Activated T-cell treated with anti-CD3 and anti-CD28 coated beads for 48 hours (primary cell): ENCODE results near the gene SLC1A2.

Experiments used
- DNase-seq: peaks from one replicate; pipeline ENCODE4 v3.0.0-alpha.2; 2020; ENCODE audit warnings: low read depth

SLC1A2 gene

GRCh38 chr11:35419184-35419829 lies at the start of gene SLC1A2:
TSS of gene SLC1A2 (minus strand) at chr11:35419558. CDS start at chr11:35418966, 592 bp downstream.
- DNase-seq = no peak

- no peak for DNase-seq
Observed at GRCh38 chr11:35466058-35466457, 46.7 kb upstream of the SLC1A2 start.

GRCh38 chr11:35464308-35464707 lies 45.0 kb upstream of the SLC1A2 start:
- no peak for DNase-seq

- DNase-seq = no peak
Observed at GRCh38 chr11:35463331-35463751, 44.0 kb upstream of the SLC1A2 start.

GRCh38 chr11:35461917-35462538 lies 42.7 kb upstream of the SLC1A2 start:
- no peak for DNase-seq

GRCh38 chr11:35459489-35459888 lies 40.1 kb upstream of the SLC1A2 start:
- DNase-seq = no peak

- no peak for DNase-seq
Observed at GRCh38 chr11:35458846-35459245, 39.5 kb upstream of the SLC1A2 start.

GRCh38 chr11:35454362-35454761 lies 35.0 kb upstream of the SLC1A2 start:
- DNase-seq = no peak

GRCh38 chr11:35436581-35437250 lies 17.4 kb upstream of the SLC1A2 start:
- DNase-seq = no peak

- no peak for DNase-seq
Observed at GRCh38 chr11:35433588-35433987, 14.2 kb upstream of the SLC1A2 start.

- no peak for DNase-seq
Observed at GRCh38 chr11:35432464-35432863, 13.1 kb upstream of the SLC1A2 start.

GRCh38 chr11:35427071-35427470 lies 7.7 kb upstream of the SLC1A2 start:
- no peak for DNase-seq

GRCh38 chr11:35426351-35426750 lies 7.0 kb upstream of the SLC1A2 start:
- no peak for DNase-seq

- DNase-seq = no peak
Observed at GRCh38 chr11:35425603-35426212, 6.3 kb upstream of the SLC1A2 start.

- DNase-seq = no peak
Observed at GRCh38 chr11:35424157-35424940, 5.0 kb upstream of the SLC1A2 start.

- DNase-seq = no peak
Observed at GRCh38 chr11:35420371-35420770, 1.0 kb upstream of the SLC1A2 start.

- no peak for DNase-seq
Observed at GRCh38 chr11:35419830-35420333, 524 bp upstream of the SLC1A2 start.

GRCh38 chr11:35418282-35419183 lies 825 bp downstream of the SLC1A2 start:
- DNase-seq = no peak

GRCh38 chr11:35415487-35415886 lies 3.9 kb downstream of the SLC1A2 start:
- DNase-seq = no peak

- DNase-seq = no peak
Observed at GRCh38 chr11:35414776-35415175, 4.6 kb downstream of the SLC1A2 start.

GRCh38 chr11:35414311-35414710 lies 5.0 kb downstream of the SLC1A2 start:
- DNase-seq = no peak
